GM21390 (cell line): ENCODE data around the gene NUB1.
A peak's percentile ranks its signal among the peaks of the same experiment; 100 is the strongest.

Experiments
- ATAC-seq: cut with Tn5 transposase; IDR thresholded peaks from one replicate; pipeline ENCODE4 v1.9.1; 2021; ENCODE audit not compliant: unreplicated experiment

The NUB1 gene

DNA sequence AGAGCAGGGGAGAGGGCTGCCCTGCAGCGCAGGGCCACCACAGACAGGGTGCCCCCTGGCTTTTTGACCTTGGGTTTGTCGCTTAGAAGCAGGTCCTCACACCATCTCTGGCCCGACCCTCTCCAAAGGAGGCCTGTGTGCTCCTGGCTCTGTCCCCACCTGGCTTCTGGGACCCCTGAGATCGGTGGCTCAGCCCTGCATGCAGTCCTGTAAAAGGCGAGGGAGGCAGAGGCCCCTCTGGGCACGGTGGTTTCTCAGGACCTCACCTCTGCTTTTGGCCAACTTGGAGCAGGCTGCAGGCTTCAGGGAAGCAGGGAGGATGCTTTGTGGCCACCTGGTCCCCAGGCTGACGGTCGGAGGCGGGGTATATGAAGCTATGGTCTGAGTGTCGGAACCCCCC lies 46.8 kb downstream of the NUB1 start:
- no peak for ATAC-seq

DNA sequence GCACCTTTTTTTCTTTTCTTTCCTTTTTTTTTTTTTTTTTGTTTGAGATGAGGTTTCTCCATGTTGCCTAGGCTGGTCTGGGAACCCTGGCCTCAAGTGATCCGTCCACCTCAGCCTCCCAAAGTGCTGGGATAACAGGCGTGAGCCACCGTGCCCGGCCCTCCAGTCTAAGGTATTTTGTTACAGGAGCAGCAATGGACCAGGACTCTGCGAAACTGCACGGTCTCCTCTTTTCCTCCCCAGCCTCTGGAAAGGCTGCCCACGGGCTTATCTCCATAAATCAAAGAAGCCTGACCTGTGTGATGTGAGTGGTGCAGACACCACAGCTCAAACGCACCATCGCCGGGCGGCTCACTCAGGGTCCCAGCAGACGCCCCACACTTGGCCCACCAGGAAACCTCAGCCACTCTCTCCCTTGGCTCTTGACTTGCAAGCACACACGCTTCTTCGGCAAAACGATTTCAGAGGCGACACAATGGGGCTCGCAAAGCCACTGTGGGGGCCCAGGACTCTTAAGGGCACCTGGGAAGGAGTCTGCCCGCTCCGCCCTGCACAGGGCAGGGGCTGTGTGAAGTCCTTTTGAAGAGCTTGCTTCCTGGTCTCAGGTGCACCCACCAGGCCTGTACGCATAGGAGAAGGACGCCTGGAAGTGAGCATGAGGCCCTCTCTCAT lies 47.6 kb downstream of the NUB1 start:
- ATAC-seq, result no peak

DNA sequence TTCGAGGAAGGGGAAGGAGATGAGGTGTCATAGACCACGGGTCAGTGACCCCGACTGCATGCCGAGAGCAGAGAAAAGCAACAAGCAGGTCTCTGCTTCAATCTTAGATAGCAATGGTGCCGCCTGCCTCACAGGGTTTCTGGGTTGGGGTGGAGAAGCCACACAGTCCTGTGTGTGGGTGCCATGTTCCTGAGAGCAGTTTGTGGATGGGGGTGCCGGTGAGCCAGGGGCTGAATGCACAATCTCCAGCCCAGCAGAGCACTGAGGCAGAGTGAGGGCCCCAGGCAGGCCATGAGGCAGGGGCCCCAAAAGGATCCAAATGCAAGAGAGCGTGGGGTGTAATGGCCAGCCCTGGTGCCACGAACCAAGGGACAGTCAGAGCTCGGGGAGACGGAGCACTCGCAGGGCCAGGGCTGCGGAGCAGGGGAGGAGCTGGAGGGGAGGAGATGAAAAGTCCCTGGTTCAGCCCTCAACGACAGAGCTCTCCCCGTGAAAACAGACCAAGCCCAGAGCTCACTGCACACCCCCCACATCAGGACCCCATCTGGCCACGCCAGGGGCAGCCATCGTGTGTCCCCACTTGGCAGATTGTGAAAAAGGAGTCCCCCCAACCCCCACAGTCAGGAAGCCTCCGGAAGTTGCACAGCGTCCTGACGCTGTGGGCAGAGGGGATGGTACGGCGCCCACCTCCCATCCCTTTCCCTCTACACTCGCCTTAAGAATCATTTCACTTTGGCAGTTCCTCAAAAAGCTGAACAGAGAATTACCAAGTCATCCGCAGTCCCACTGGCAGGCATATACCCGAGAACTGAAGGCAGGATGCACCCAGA lies 48.4 kb downstream of the NUB1 start:
- no peak for ATAC-seq

DNA sequence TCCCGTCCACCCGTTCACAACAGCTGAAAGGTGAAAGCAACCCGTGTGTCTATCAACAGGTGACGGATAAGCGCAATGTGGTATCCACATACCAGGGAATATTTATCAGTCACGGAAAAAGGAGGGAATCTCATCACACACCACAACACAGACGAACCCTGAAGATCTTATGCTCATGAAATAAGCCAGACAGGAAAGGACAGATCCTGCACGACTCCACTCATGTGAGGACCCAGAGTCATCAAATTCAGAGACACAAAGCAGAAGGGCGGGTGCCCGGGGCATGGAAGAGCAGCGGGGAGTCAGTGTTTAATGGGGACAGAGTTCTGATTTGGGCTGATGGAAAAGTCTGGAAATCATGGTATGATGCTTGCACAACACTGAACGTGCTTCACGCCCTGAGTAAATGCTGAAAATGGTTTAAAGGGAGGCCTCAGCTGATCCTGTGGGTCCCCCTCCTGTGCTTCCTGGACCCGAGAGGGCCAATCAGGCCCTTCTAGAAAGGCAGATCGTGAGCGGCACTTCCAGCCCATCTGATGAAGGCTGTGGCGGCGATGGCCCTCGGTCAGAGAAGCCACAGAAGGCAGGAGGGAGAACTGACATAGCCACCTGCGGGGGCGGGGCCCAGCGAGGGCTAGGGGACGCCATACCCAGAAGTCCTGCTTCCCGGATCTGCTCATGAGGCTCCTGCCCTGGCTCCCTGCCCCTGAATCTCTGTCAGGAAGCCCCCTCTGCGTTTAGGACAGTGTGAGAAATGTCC lies 49.2 kb downstream of the NUB1 start:
- ATAC-seq, result no peak

DNA sequence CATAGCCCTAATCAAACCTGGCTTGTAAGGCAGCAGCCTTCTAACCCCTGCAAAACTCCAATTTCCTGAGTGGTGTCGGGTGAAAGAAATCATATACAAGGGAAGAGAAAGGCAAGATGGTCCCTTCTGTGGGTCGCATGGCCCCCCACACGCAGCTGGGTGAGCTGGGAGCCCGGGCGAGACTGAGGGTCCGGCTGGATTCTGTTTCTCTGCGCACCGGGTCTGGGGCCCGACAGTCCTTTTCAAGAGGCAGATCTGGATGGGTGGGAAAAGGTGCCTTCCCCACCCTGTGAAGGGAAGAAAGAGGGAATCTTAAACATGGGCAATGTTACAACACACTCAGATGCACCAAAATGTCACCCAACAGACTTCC lies 49.7 kb downstream of the NUB1 start:
- ATAC-seq, result no peak

DNA sequence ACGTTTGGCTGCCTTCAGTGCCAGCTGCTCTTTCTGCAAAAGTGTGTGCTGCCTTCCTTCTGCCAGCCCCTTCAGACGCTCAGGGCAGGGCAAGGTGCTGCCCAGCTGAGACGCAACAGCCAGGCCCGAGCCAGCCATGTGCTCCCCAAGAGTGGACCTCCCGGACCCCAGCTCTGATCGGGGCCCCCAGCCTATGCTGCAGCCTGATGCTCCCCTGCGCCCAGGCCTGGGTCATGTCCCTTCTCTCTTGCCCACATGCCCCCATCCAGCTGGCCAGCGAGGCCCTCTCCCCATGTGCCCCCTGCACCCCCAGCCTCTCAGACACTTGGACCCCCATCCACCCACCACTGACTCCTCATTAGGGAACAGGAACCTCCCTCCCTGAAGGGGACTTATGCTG lies 50.4 kb downstream of the NUB1 start:
- no peak for ATAC-seq

DNA sequence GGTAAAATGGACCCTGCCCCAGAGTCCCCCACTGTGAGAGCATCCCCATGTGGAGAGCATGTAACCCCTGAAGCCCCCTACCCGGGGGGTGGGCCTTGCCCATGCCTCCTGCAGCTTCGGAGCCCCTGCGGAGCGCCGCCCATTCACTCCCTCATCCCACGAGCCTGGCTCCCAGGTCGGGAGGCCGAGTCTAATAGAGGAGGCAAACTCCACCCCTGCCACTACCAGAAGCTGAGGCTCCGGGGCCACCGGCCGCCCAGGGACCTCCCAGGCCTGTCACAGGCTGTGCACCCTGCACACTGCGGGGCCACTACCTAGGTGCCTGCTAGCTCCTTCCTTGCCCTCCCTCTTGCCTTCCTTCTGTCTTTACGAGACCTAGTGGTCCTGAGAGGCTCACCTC lies 50.8 kb downstream of the NUB1 start:
- no peak for ATAC-seq

DNA sequence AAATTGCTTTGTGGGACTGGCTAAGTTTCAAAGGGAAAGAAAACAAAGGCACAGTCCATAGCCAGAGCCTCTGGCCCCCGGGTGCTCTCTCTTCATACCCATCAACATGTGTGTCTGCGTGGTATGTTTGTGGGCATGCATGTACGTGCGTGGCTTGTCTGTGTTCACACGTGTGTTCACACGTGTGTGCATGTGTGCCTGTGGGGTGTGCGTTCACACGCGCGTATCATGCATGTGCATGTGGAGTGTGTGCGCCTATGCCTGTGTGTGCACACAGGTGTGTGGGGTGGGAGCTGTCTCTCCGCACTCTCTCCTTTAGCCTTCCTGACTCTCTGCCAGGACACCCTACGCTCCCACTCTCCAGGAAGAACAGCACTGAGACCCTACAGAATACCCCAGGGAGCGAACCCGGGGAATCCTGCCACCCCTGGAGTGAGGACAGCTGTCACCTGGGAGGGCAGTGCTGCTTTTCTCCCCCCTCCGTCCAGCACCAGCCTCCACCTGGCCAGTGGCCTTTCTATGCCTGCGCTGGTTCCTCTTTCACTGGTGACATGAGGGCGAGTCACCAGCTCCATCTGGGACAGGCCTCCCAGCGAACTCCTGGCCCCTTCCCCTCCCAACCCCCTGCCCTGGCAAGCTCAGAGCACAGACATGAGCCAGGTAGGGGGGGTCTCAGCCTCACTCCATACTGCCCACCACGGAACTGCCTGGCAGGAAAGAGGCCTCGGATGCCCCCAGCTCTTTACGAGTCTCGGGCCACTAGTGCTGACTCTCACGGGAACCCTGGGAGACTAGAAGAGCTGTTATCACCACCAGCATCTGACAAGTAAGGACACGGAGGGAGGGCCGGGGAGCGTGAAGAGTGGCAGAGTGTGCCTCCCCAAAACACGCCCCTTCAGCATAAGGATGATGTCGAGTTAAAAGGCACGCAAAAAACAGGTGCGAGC lies 51.7 kb downstream of the NUB1 start:
- ATAC-seq, result no peak

DNA sequence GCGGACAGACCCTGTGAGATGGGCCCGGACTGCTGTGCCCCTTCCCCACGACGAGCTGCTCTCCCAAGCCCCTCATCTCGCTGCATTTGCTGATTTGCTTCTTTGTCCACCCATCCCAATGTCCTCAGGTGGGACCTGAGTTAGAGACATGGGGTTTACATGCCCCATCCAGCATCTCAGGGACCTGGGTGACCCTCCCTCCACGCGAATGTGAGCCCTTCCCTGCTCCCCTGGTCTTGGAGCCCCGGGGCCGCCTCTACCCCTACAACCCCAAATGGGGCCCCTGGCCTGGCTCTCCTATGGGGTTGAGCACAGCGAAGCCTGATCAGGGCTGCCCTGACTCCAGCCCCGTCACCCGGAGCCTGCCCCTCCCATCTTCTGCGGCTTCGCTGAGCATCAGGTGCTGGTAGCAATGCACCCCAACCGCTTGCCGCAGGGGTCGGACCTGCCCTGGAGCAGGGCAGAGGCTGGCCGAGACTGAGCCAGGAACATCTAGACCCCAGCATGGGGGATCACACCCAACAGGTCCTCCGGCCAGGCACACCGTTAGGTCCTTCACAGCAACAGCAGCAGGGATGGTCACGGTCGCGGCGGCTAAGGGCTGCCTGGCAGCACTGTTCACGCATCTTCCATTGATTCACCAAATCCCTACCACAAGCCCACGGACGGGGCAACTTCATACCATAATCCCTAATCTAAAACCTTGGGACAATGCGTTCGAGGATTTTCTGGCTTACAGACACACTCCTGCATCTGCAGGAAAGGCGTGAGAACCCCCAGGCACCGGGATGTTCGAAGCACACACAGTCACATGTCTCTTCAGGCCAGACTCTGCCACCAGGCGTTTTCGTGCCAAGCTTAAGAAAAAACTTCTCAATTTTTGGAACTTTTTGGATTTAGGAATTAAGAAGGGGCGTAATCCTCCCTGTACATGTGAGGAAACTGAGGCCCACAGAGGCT lies 52.7 kb downstream of the NUB1 start:
- no peak for ATAC-seq

DNA sequence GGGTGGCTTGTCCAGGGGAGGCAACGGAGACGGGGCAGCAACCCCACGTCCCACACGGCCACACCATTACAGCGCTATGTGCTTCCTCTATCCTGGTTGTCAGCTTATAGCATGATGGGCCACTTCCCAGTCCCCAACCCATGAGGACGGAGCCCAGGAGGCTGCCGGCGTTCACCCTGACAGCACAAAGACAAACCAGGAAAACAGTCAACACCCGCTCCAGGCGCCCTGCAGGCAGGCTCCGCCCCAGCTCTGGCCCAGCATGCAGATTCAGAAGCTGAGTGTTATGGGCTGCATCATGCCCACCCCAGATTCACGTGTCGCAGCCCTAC lies 53.4 kb downstream of the NUB1 start:
- ATAC-seq, result no peak

DNA sequence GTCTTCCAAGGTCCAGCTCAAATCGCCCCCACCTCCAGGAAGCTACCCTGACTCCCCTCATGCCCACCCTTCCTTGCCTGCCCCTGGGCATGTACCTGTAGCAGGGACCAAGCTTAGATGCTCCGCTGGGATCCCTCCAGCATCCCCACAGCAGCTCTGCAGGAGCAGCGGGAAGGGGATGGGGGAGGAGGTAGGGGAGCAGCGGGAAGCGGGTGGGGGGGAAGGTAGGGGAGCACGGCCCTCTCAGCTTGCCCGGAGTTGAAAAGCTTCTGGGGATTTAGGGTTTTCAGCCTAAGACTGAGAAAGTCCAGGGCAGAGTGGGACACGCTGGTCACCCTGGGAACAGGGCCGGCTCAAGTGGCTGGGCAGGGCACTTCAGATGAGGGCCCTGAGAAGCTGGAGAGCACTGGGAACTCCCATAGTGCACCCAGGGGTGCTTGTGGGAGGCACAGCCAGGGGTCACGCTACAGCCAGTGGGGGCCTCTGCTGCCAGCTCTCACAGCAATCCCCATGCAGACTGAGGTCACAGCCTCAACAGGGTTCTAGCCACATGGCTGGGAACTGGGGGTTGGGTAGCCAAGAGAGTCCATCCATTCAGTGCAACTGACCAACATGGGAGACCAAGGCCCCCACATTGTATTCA lies 54.8 kb downstream of the NUB1 start:
- no peak for ATAC-seq

DNA sequence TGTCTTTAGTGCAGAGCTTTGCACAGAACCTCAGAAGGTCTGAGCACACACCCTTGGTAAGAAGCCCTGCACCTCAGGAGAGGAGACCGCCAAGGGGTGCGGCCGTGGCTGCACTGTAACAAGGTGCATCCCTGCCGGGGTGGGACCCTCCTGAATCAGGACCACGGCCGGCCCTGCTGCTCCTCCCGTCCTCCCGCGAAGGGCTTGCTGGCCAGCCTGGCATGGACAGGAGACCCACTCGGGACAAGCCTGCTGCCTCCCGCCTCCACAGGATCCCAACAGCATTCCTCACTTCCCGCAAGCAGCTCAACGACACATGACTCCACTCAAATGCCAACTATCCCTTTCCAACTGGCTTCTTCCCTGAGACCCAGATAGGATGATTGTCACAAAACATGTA lies 55.4 kb downstream of the NUB1 start:
- no peak for ATAC-seq

DNA sequence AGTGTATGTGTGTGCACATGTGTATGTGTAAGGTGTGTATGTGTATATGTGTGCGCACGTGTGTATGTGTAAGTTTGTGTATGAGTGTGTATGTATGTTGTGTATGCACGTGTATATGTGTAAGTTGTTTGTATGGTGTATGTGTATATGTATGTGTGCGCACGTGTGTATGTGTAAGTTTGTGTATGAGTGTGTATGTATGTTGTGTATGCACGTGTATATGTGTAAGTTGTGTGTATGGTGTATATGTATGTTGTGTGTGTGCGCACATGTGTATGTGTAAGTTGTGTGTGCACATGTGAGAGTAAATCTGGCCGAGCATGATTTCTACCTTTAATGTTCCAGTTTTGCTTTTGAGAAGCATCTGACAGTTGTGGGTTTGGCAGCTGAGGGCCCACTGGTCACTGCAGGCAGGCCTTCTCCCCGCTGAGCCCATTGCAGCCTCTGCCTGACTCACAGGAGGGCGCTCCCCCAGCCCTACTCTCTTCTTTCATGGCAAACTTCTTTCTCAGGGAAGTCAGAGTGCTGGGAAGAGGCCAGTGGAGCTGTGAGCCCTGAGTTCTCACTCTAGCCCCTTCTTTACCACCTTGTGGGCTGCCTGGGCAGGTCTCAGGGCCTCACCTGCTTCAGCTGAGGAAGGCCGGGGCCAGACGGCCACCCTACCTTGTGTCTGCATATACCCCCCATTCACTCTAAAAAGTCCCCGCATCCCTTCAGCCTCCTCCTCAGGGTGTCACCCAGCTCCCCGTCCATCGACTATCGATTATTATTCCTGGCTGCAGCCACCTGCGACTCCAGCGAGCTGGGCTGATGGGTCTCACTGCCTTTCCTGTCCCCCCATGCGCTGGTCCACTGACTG lies 57.1 kb downstream of the NUB1 start:
- ATAC-seq, result no peak

DNA sequence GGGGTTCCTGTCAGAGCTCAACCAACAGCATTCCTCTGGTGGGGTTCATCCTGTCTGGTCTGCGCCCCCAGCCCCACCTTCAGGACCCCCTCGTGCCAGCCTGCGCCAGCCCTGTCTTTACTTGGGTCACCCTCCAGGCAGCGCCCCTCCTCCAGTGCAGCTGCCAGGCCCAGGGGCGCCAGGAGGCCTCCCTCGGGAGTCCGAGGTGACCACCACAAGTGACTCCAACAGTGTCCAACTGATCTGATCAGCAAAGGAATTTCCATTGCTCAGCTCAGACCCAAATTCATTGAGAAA lies 57.6 kb downstream of the NUB1 start:
- ATAC-seq, result no peak

DNA sequence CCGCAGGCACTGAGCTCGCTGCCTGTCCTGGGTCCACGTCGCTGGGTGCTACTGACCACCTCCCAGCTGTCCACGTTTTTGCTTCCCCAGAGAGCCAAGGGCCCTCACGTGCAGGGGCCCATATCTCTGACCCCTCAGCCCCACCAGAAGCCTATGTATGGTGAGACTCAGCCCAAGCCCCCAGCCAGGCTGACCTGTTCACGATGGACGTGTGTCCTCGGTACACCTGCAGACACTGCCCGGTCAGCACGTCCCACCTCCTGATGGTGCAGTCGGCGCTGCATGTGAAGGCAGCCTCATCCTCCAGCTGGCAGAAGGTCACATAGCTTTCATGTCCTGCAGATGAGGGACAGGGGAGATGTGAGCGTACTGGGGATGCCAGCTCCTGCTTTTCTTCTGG lies 58.3 kb downstream of the NUB1 start:
- no peak for ATAC-seq

DNA sequence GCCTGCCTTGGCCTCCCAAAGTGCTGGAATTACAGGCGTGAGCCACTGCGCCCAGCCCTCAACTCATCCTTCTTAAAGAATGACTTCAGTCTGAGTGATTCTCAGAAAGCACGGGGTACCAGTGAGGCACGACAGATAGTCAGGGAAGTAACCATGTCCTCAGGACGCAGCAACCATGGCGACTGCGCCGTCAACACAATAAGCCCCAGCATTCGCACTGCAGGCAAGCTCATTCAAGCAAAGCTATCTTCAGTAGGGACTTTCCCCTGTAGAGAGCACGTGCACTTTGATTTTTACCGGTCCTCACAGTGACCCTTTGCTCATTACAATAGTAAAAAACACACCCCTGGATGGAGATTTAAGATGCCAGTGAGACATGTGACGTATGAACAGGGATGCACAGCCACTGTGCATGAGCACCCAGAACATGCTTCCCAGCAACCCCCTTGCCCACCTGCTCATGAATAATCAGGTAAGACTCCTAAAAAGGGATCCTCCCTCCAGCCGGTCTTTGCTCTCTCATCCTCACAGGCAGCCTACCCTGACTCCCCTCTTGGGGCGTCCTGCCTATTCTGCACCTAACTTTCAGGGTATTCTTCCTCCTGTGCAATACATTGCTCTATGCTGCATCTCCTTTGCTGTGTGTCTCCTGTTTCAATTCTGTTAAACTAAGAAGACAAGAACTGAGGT lies 59.2 kb downstream of the NUB1 start:
- peak; percentile 84 for ATAC-seq

DNA sequence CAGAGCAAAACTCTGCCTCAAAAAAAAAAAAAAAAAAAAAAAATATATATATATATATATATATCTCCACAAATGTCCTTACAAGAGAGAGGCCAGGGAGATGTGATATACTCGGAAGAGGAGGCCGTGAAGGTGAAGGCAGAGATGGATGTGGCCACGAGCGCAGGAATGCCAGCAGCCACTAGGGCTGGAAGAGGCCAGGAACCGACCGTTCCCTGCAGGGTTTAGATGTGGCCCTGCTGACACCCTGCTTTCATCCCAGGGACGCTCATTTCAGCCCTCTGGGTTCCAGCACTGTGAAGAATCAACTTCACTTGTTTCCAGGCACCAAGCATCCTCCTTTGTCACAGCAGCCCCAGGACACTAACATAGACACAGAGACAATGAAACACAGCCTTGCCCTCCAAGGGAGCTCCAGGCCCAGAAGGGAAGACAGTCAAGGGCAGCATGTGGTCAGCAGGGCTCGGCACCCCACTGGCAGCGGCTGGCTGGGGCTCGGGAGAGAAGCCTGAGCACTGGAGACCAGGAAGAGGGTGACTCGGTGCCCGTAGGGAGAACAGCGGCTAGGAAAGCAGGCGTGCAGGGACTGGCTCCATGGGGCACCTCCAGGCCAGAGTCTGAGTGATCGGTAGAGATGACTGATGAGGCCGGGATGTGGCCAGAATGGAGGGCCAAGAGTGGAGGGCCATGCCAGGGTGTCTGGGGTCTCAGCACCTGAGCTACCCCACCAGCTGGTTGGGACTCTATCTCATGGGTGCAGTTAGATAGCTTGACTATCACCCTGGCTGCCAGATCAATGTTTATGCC lies 60.6 kb downstream of the NUB1 start:
- no peak for ATAC-seq
